ENCODE results near the gene LIMCH1. TPM values are rescaled to one million over a fixed set of nuclear protein-coding genes. Genes with fewer than 3 reads are reported as not detected.
"Not testable (repeated sequence)": the region's sequence is repeated elsewhere in the genome, so short reads cannot be mapped to it uniquely, and the experiment has no call there.

The LIMCH1 gene
- total and polyA plus RNA-seq, 7 donors: 0.46 to 26.0 (median 6.7) TPM

DNA sequence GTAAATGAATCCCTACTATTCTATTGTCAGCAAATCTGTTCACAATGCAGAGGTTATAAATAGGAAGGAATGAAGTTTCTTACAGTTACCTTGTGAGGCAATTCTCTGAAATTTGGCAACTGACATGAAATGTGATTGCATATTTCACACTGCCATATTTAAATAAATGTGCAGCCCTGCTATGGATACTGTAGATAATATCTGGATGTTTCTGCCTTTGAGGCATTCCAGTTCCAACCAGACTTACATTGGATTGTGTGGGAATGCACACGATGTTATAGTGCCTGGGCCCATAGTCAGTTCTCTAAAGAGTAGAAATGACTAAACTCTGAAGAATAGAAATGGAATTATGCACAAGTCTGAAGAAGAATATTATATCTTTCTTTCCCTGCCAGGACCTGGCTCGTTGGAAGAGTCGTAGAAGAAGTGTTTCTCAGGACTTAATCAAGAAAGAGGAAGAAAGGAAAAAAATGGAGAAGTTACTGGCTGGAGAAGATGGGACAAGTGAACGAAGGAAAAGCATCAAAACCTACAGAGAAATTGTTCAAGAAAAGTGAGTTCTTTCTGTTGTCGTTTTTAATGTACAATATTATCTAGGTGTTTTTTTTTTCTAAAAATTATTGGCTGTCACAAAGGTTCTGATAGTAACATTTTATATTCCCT, 107.9 kb downstream of the LIMCH1 start:
- Histone ChIP-seq H3K27me3 (no peaks in the 10 kb centered on the region), H3K4me3 (no peak overlapping the region), H3K9me3 (no peaks in the 10 kb centered on the region), H3K36me3 (peaks cover 0 to 17% (median 4%) of the 10 kb centered on the region in 4 donors), H3K4me1 (peaks cover 0 to 18% (median 18%) of the 10 kb centered on the region in 4 donors), H3K27ac (no peak overlapping the region)
- WGBS, 2 donors: 69% methylated on average over 5 of the region's 5 CpGs
- TF ChIP-seq POLR2AphosphoS5 (IDR thresholded peaks at IDR 0.05): no peak
- intact Hi-C loops (cut with DNase I): loop anchor here (2.0 to 10.0 kb wide), 2 partner anchors 285 to 741 kb away; no protein-coding TSS in a partner anchor
- no peak for DNase-seq

DNA sequence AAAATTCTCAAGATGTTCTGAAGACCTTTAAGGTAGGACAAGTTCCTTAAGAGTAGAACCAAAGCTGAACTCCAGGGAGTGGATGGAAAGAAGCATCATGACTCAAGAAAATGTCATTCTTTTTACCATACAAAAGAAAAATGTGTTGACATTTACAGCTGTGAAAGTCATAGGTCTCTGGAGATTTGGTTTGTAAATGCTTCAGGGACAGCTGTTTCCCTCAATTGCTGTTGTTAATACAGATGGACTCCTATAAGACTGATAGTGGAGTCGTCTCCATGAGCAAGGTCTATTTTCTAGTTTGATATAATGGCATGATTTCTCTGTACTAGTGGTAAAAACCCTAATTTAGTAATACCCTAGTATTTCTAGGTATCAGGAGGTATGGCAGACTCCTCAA, 108.9 kb downstream of the LIMCH1 start:
- no peak overlapping the region for H3K27ac ChIP-seq
- no peaks in the 10 kb centered on the region for H3K9me3 ChIP-seq
- H3K4me1 ChIP-seq: peaks cover 0 to 18% (median 18%) of the 10 kb centered on the region in 4 donors
- H3K36me3 ChIP-seq: peaks cover 0 to 17% (median 4%) of the 10 kb centered on the region in 4 donors
- intact Hi-C loops (cut with DNase I): loop anchor here (10.0 kb wide), 1 partner anchor 742 kb away; no protein-coding TSS in a partner anchor
- 69 to 93% methylated on average over 1 of the region's 1 CpG for WGBS, 2 donors
- H3K4me3 ChIP-seq: no peak overlapping the region
- no peak for DNase-seq
- no peaks in the 10 kb centered on the region for H3K27me3 ChIP-seq
- TF ChIP-seq POLR2A (IDR thresholded peaks at IDR 0.05) (no peak), POLR2AphosphoS5 (IDR thresholded peaks at IDR 0.05) (no peak), CTCF (IDR thresholded peaks at IDR 0.05) (no peak), EP300 (IDR thresholded peaks at IDR 0.05) (no peak)

DNA sequence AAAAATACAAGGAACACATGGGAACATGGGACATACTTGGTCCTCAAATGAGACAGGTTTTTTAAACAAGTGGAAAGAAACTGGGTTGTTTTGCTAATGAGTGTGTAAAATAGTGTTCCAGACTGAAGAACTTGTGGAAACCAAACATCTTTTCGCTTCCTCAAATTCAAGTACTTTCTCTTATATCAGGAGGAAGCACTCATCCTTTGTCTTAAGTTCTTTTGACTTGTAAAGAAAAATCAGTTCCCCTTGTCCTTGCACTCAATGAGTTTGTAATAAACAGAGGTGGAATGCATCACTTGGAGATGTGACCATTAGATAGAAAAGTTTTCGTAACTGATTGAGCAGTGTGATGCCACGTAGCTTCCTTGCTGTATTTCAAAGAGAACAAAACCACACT, 109.4 kb downstream of the LIMCH1 start:
- no peak for DNase-seq
- Histone ChIP-seq H3K36me3 (peaks cover 0 to 18% (median 4%) of the 10 kb centered on the region in 4 donors), H3K4me3 (no peak overlapping the region), H3K27ac (no peak overlapping the region), H3K9me3 (no peaks in the 10 kb centered on the region), H3K4me1 (peaks cover 0 to 18% (median 18%) of the 10 kb centered on the region in 4 donors), H3K27me3 (no peaks in the 10 kb centered on the region)
- intact Hi-C loops (cut with DNase I): loop anchor here (10.0 kb wide), 1 partner anchor 743 kb away; no protein-coding TSS in a partner anchor
- TF ChIP-seq CTCF (IDR thresholded peaks at IDR 0.05) (no peak), POLR2A (IDR thresholded peaks at IDR 0.05) (no peak), EP300 (IDR thresholded peaks at IDR 0.05) (no peak)
- 73 to 84% methylated on average over 3 of the region's 3 CpGs for WGBS, 2 donors

DNA sequence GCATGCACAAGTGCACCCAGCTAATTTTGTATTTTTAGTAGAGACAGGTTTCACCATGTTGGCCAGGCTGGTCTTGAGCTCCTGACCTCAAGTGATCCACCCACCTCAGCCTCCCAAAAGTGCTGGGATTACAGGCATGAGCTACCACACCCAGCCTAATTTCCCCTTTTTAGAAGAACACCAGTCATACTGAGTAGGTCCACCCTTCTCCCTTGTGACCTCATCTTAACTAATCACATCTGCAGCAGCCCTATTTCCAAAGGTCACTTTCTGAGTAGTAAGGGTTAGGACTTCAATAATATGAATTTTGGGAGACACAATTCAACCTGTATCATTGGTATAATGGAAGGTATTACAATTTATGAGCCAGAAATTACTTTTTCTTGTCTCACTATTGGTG, 113.2 kb downstream of the LIMCH1 start:
- H3K4me3 ChIP-seq; H3K9me3 ChIP-seq; H3K27ac ChIP-seq; H3K27me3 ChIP-seq; H3K4me1 ChIP-seq; DNase-seq; intact Hi-C loops (cut with DNase I): not testable (repeated sequence)
- peaks cover 0 to 25% (median 4%) of the 10 kb centered on the region in 4 donors for H3K36me3 ChIP-seq

- Histone ChIP-seq H3K36me3 (peaks cover 0 to 13% (median 0%) of the 10 kb centered on the region in 4 donors), H3K27me3 (no peaks in the 10 kb centered on the region), H3K4me3 (no peak overlapping the region), H3K4me1 (peaks cover 0 to 8% (median 1%) of the 10 kb centered on the region in 4 donors), H3K9me3 (no peaks in the 10 kb centered on the region), H3K27ac (no peak overlapping the region)
- TF ChIP-seq POLR2AphosphoS5 (IDR thresholded peaks at IDR 0.05) (no peak), EP300 (IDR thresholded peaks at IDR 0.05) (no peak), CTCF (IDR thresholded peaks at IDR 0.05) (no peak), POLR2A (IDR thresholded peaks at IDR 0.05) (no peak)
- WGBS, 2 donors: 92 to 96% methylated on average over 1 of the region's 1 CpG
- no peak for DNase-seq
- intact Hi-C loops (cut with DNase I): no loop called here
These were observed 115.0 kb downstream of the LIMCH1 start for GRCh38 chr4:41652971-41653370.

- no peak for DNase-seq
- H3K27ac ChIP-seq: no peak overlapping the region
- no peaks in the 10 kb centered on the region for H3K27me3 ChIP-seq
- intact Hi-C loops (cut with DNase I): no loop called here
- H3K4me3 ChIP-seq: no peak overlapping the region
- no peak for TF ChIP-seq EP300 (IDR thresholded peaks at IDR 0.05)
- no peaks in the 10 kb centered on the region for H3K9me3 ChIP-seq
- 94 to 95% methylated on average over 6 of the region's 6 CpGs for WGBS, 2 donors
- H3K4me1 ChIP-seq: peaks cover 0 to 8% (median 1%) of the 10 kb centered on the region in 4 donors
- peaks cover 0 to 13% (median 0%) of the 10 kb centered on the region in 4 donors for H3K36me3 ChIP-seq
These were observed 115.6 kb downstream of the LIMCH1 start for GRCh38 chr4:41653523-41653922.
